ENCODE data around the gene BHLHE40.

- TF ChIP-seq, protein P1, sequence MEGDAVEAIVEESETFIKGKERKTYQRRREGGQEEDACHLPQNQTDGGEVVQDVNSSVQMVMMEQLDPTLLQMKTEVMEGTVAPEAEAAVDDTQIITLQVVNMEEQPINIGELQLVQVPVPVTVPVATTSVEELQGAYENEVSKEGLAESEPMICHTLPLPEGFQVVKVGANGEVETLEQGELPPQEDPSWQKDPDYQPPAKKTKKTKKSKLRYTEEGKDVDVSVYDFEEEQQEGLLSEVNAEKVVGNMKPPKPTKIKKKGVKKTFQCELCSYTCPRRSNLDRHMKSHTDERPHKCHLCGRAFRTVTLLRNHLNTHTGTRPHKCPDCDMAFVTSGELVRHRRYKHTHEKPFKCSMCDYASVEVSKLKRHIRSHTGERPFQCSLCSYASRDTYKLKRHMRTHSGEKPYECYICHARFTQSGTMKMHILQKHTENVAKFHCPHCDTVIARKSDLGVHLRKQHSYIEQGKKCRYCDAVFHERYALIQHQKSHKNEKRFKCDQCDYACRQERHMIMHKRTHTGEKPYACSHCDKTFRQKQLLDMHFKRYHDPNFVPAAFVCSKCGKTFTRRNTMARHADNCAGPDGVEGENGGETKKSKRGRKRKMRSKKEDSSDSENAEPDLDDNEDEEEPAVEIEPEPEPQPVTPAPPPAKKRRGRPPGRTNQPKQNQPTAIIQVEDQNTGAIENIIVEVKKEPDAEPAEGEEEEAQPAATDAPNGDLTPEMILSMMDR (IDR thresholded peaks at IDR 0.05; ENCODE audit: borderline replicate concordance, extremely low read depth, low read length, poor library complexity, severe bottlenecking): no peak
- no peak for TF ChIP-seq EZH2 (IDR thresholded peaks at IDR 0.05; ENCODE audit: borderline replicate concordance, low read depth, low read length, severe bottlenecking)
Measured at GRCh38 chr3:4954256-4955000, 24.8 kb upstream of the BHLHE40 start.

Data from DND-41 (cell line).